Epithelial cell of prostate (primary cell): ENCODE measurements around the gene XRCC1.
A peak's percentile ranks its signal among the peaks of the same experiment; 100 is the strongest.
"Not testable (repeated sequence)": the region's sequence is repeated elsewhere in the genome, so short reads cannot be mapped to it uniquely, and the experiment has no call there.

Experiments used
- DNase-seq: peaks from one replicate; pipeline ENCODE4 v3.0.0-alpha.2; 2011; ENCODE audit warnings: low read depth, low spot score
- H3K27ac ChIP-seq: fragments of 450-650 bp; 2 replicates; pipeline ENCODE4 v1.5.1; 2017; ENCODE audit warnings: mild to moderate bottlenecking

XRCC1 gene

GRCh38 chr19:43548706-43549105, 26.6 kb downstream of the XRCC1 start:
- H3K27ac ChIP-seq: no peak overlapping the region
- no peak for DNase-seq

DNA sequence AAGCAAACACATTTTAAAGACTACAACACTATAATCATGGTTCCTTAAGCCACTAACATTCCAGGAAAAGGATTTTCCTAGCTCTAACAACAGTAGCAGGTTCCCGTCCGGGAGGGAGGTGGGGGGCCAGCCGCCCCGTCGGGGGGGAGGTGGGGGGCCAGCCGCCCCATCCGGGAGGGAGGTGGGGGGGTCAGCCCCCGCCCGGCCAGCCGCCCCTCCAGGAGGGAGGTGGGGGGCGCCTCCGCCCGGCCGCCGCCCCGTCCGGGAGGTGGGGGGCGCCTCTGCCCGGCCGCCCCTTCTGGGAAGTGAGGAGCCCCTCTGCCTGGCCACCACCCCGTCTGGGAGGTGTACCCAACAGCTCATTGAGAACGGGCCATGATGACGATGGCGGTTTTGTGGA, 27.4 kb downstream of the XRCC1 start:
- not testable (repeated sequence) for H3K27ac ChIP-seq, DNase-seq

DNA sequence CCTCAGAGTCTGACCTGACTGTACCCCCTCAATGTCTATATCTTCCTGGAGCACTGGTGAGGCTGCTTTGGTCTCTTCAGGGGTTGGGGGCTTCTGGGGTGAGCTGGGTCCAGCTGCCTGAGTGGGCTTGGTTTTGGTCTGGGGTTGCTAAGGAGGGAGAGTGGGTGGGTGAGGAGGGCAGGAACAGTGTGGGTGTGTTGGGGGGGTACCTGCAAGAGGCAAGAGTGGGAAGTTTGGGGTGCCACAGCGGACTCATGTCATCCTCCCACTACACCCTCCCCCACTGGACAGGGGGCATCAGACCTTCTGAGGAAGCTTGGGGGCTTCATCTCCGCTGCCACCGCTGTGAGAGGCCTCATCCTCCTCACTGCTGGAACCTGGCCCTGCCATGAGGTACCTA, 28.7 kb downstream of the XRCC1 start:
- no peak for DNase-seq
- H3K27ac ChIP-seq: no peak overlapping the region

GRCh38 chr19:43545981-43546380, 29.3 kb downstream of the XRCC1 start:
- no peak overlapping the region for H3K27ac ChIP-seq
- no peak for DNase-seq

DNA sequence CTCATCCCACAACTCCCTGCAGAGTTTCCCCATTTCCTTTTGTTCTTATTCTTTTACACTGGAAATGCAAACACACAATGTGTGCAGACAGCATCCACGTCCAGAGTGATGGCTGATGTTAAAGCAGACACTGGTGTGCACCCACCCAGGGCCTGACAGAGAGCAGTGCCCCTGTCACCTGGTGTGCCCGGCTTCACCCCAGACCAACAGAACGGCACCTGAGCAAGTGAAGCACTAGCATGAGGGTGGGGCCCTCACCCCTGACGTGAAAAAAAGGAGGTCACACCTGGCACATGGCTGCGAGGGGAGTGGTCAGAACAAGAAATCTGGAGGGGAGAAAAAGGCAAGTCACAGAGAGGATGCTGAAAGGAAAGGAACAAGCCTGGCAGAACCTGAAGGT, 30.1 kb downstream of the XRCC1 start:
- no peak for DNase-seq
- no peak overlapping the region for H3K27ac ChIP-seq

- no peak for DNase-seq
- no peak overlapping the region for H3K27ac ChIP-seq
Observed at GRCh38 chr19:43544077-43544476, 31.2 kb downstream of the XRCC1 start.

DNA sequence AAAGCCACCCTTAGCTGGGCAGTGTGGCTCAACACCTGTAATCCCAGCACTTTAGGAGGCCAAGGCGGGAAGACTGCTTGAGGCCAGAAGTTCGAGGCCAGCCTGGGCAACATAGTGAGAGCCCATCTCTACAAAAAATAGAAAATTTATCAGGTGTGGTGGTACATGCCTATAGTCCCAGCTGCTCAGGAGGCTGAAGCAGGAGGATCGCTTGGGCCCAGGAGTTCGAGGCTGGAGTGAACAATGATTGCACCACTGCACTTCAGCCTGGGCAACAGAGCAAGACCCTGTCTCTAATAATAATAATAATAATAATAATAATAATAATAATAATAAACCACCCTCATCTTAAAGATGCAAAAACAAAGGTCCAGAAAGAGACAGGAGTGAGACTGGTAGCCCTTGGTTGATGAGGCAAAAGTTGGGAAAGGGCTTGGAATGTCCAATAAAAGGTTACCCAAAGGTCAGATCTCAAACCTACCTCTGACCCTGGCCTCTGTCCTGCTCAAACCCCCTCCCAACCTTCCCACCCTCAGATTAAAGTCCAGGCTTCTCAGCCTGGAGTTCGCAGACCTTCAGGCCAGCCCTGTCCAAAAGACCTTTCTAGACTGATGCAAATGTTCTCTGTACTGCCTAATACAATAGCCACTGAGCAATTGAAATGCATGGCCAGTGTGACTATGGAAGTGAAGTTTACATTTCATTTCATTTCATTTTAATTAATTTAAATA, 33.2 kb downstream of the XRCC1 start:
- no peak for DNase-seq
- no peak overlapping the region for H3K27ac ChIP-seq

DNA sequence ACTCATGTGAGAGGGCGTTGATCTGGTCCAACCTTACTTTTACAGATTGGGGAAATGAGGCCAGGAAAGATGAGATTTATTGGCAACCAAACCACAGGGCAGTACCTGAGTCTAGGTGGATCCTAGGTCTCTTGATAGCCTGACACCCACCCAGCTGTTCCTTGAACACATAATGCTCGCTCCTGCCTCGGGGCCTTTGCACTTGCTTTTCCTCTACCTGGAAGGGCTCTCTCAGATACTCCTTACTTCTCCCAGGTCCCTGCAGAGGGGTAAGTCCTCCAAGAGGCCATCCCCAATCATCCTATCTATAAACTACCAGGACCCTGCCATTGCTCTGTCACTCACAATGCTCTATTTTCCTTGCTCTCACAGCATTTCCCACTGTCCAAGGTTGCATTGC, 34.9 kb downstream of the XRCC1 start:
- no peak overlapping the region for H3K27ac ChIP-seq
- DNase-seq: no peak

GRCh38 chr19:43538922-43539321, 36.4 kb downstream of the XRCC1 start:
- no peak for DNase-seq
- no peak overlapping the region for H3K27ac ChIP-seq

DNA sequence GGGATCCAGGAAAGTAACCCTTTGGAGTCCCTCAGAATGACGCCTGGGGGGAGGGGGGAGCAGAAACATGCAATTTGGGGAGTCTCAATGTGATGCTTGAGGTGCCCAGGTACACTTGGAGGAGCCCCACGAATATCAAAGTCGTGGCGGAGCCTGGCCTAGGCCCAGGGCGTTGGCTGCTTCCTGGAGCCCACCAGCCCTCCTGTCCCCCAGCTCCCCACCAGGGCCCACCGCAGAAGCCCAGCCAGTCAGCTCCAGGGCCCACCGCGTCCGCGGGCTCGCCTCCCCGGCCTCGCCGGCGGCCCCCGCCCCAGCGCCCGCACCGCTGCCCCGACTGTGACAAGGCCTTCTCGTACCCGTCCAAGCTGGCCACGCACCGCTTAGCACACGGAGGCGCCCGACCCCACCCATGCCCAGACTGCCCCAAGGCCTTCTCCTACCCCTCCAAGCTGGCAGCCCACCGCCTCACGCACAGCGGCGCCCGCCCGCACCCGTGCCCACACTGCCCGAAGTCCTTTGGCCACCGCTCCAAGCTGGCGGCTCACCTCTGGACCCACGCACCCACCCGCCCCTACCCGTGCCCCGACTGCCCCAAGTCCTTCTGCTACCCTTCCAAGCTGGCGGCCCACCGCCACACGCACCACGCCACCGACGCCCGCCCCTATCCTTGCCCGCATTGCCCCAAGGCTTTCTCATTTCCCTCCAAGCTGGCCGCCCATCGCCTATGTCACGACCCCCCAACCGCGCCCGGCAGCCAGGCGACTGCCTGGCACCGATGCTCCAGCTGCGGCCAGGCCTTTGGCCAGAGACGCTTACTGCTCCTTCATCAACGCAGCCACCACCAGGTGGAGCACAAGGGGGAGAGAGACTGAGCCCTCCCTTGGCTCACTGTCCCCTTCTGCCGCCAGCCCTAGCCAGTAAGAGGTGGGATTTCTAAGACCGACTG, 40.2 kb downstream of the XRCC1 start:
- no peak overlapping the region for H3K27ac ChIP-seq
- DNase-seq: no peak

DNA sequence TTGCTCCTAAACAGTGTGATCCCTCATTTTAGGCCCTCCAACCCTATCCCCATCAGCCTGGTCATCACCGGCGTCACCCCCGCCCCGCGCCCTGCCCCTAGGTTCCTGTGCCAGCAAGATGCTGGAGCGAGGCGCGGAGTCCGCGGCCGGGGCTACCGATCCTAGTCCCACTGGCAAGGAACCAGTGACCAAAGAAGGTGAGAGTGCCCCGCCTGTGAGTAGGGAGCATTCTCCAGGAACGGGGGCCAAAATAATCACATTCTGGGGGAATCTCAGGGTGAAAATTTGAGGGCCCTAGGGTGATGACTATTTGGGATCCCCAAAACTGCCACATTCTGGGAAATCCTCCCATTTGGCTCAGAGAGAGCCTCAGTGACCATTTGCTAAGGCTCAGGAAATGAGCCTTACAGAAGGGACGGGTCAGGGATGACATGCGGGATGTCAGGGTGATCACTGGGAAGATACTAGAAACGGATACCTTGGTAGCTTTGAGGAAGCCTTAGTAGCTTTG, 41.0 kb downstream of the XRCC1 start:
- peak overlapping the region; percentile 74 for H3K27ac ChIP-seq
- no peak for DNase-seq

DNA sequence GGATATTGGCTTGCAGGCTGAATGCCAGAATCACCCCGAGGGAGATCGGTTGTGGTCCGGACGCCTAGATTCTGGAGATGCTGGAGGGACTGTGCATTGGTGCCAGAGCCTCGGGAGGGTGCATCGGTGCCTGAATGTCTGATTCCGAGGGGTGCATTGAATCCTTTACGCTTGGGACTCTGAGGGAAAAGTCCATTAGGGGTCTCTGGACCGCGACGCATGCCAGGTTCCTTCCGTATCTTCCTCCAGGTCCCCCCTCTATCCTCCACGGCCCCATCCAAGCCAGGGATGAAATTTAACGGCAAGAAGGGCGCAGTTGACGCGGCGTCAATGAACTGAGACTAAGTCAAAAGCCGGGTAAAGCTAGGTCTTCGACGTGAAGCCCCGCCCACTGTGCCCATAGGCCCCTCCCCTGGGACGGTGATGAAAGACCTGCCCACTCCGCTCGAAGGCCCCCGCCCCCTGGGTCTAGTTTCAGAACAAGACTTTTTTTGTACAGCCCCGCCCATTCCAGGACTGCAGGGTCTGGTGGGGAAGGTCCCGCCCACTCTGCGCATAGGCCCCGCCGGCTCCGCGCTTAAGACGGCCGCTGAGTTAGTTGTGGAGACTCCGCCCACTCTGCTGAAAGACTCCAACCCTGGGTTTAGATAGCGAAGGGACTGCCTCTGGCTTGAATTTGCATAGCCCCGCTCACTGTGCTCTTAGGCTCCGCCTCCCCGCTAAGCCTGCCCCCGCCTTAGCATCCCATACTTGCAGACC, 41.6 kb downstream of the XRCC1 start:
- peak overlapping the region; percentile 74 for H3K27ac ChIP-seq
- DNase-seq: peak; percentile 82

DNA sequence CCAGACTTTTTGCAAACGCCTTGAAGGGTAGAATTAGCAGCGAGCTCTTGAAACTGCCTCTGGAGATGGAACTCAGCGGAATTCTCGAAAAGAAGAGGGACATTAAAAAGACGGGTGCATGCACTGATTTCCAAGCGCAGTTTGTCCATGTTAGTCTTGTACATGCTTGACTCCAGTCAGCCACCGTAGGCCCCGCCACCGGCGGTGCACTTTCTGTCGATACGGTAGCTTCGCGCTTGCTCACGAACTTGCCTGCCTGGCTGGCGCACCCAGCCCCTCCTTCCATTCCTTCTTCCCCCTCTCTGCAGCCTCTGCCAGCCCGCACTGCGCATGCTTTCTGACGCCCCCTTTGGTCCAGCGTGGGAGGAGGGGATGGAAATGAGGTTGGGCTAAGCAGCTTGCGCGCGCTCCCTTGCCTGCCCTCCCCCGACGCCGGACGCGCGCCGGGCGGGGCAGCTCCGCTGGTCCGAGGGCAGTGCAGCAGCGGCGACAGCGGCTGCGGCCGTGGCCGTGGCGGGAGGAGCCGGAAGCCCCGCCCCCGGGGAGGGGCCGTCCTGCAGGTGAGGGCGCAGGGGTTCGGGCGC, 42.3 kb downstream of the XRCC1 start, which contains the start of gene ZNF575:
TSS of gene ZNF575 (plus strand) at position 227 of the 584 bp plus-strand sequence. CDS start 1,235 bp downstream, outside the sequence.
- DNase-seq: peak; percentile 53
- peak within 1 kb of the TSS; percentile 74 for H3K27ac ChIP-seq

DNA sequence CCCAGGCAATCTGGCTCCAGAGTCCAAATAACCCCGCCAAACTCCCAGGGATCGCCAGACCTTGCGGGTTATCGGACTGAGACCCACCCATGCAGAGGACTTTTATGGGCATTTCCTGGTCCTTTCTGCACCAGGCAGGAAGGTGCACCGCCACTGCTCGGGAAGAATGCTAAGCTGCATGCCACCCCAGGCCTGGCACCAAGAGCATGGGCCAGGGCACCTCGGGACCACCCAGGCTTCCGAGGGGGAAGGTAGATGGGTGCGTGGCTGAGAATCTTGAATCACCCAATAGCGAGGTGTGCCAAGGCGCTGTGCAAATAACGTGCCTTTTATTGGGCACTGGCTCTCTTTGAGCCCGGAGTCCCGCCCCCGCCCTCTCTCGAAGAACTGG, 42.8 kb downstream of the XRCC1 start:
- peak overlapping the region; percentile 74 for H3K27ac ChIP-seq
- DNase-seq: no peak

DNA sequence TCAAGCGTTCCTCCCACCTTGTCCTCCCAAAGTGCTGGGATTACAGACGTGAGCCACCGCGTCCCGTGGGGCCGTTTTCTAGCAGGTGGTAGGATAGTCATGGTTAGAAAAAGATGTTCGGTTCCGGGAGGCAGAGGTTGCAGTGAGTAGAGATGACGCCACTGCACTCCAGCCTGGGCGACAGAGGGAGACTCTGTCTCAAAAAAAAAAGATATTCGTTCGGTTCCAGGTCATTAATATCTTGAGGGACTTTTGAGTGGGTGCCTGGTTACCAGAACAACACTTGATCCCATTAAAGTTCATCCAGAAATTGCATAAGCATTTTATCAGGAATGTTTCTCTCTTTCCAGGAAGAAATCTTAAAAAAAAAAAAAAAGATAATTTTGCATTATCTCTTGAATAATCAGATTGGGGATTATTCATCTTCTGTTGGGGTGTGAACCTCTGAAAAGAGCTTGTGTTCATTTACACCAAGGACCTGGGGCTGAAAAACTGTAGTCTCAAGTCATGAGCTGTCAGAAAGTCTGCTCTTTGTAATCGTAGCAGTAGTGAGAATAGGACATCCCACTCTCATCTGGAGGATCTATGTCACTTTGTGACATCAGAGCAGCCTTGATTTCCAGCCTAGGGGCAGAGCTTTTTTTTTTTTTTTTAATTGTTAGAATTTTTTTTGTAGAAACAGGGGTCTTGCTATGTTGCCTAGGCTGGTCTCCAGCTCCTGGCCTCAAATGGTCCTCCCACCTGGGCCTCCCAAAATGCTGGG, 47.3 kb downstream of the XRCC1 start:
- DNase-seq: no peak
- peak overlapping the region; percentile 93 for H3K27ac ChIP-seq

DNA sequence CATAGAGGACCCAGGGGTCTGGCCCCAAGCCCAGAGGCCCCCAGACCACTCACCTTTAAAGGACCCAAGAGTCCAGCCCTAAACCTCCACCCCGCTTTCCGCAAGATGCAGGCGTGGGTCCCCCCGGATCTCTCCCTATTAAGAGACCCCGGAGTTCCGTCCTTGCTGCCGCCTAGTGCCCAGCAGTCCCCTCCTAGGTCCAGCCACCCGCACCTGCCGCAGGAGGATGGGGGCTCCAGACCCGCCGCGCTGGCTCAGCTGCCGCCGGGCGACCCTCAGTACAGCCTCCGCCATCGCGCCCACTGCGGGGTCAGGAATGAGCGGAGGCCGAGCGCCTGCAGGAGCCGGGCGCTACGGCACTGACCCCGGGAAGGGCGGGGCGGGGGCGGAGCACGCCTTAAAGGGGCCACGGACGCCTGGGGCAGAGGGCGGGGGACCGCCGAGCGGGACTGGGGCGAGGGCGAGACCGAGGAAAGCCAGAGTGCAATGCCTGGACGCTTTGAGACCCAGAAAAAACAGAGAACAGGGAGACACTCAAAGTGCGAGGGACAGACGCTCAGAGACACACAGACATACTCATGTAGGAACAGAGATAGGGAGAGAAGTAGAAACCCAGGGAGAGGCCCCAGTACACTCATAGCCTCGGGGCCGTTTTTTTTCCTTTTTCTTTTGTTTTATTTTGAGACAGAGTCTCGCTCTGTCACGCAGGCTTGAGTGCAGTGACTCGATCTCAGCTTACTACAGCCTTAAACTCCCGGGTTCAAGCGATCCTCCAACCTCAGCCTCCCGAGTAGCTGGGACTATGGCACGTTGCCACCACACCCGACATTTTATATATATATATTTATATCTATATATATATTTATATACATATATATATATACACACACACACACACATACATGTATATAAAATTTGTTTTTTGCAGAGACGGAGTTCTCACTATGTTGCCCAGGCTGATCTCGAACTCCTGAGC, 48.2 kb downstream of the XRCC1 start, which contains the start of gene ETHE1:
TSS of gene ETHE1 (minus strand) at position 318 of the 976 bp plus-strand sequence. CDS start at position 294, 24 bp downstream.
- no peak for DNase-seq
- H3K27ac ChIP-seq: peak within 1 kb of the TSS; percentile 93

DNA sequence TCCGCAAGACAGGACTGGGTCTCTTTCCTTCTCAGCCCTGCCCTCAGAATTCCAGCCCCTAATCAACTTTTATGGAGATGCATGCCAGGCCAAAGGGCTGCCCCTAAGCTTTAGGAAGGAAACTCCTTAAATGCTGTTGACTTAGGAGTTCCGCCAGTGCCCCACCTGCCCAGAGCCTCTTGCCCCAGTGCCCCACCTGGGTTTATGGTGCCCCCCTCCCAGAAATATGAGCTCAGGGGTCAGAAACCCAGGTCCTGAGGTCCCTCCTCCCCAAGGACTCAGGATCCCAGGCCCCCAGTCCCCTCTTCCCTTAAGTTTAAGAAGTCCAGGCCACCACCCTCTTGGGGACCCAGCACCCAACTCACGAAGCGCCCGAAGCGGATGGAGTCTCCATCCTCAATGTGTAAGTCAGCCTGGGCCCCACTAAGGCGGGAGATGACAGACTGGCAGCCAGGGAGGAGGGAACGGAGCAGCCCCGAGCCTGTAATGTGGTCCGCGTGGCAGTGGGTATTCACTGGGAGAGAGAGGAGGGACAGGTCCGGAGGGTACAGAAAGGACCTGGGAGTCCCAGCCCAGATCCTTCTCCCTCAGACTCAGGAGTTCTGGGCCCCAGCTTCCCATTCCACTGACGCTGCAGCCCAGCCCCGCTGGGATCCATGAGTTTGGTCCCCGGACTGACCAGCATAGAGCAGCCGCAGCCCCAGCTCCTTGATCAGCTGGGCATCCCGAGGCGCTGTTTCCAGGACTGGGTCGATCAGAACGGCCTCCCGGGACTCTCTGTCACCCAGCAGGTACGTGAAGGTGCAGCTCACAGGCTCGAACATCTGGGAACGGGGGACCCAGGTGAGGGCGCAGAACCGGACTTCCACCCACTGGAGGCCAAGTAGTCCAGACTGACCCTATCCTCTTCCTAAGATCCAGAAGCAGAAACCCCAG, 49.2 kb downstream of the XRCC1 start:
- no peak for DNase-seq
- H3K27ac ChIP-seq: peak overlapping the region; percentile 93
